Suppressor macrophage treated with lipopolysaccharide for 1 hour (primary cell): Measurements from ENCODE around the gene APOM.

Source experiments
- DNase-seq, 3 donors: peaks; one replicate each; pipeline ENCODE4 v3.0.0-alpha.2; 2020 to 2022

Gene APOM

GRCh38 chr6:31681135-31681671 is 25.5 kb downstream of the APOM start:
- DNase-seq, result peak; percentile 58 to 83 (median 72)

GRCh38 chr6:31683591-31683990 is 27.9 kb downstream of the APOM start:
- no peak for DNase-seq

- no peak for DNase-seq
Measured at GRCh38 chr6:31686483-31686882, 30.8 kb downstream of the APOM start.

GRCh38 chr6:31687321-31687720 is 31.6 kb downstream of the APOM start:
- DNase-seq, result no peak

- no peak for DNase-seq
Measured at GRCh38 chr6:31687860-31688693, 32.4 kb downstream of the APOM start.

- peak in 2 of 3 donors; percentile 6 to 28 for DNase-seq
Measured at GRCh38 chr6:31689249-31690110, 33.8 kb downstream of the APOM start.

- DNase-seq, result peak in 2 of 3 donors; percentile 25 to 27
Measured at GRCh38 chr6:31690231-31691077, 34.8 kb downstream of the APOM start.

GRCh38 chr6:31691078-31691463 is 35.4 kb downstream of the APOM start:
- no peak for DNase-seq

- no peak for DNase-seq
Measured at GRCh38 chr6:31691564-31692108, 35.9 kb downstream of the APOM start.

- DNase-seq, result no peak
Measured at GRCh38 chr6:31692353-31692752, 36.7 kb downstream of the APOM start.

GRCh38 chr6:31692886-31693285 is 37.2 kb downstream of the APOM start:
- no peak for DNase-seq

GRCh38 chr6:31693535-31693934 is 37.8 kb downstream of the APOM start:
- DNase-seq, result no peak

- peak; percentile 18 to 41 (median 32) for DNase-seq
Measured at GRCh38 chr6:31697555-31697954, 41.9 kb downstream of the APOM start.

GRCh38 chr6:31700740-31701401 is 45.2 kb downstream of the APOM start:
- no peak for DNase-seq

- peak; percentile 25 to 46 (median 42) for DNase-seq
Measured at GRCh38 chr6:31701666-31702404, 46.1 kb downstream of the APOM start.

GRCh38 chr6:31702405-31702818 is 46.7 kb downstream of the APOM start:
- no peak for DNase-seq

GRCh38 chr6:31702819-31703716 is 47.4 kb downstream of the APOM start, which contains the start of gene ABHD16A:
ABHD16A (minus strand) TSS chr6:31703324; CDS start chr6:31703281, 43 bp downstream.
- DNase-seq, result peak; percentile 99

- DNase-seq, result no peak
Measured at GRCh38 chr6:31705931-31706330, 50.2 kb downstream of the APOM start.

- no peak for DNase-seq
Measured at GRCh38 chr6:31706599-31706998, 50.9 kb downstream of the APOM start, which contains the start of gene LY6G6F. LY6G6F (plus strand) TSS chr6:31706866; CDS start chr6:31706907, 41 bp downstream.

- DNase-seq, result no peak
Measured at GRCh38 chr6:31707701-31708100, 52.0 kb downstream of the APOM start.
